Liver (tissue), 9 donors: ENCODE data around the gene LINGO4. TPM values are rescaled to one million over a fixed set of nuclear protein-coding genes. Genes with fewer than 3 reads are reported as not detected.

ENCODE experiments used
- DNase-seq: peaks from one replicate; pipeline ENCODE4 v3.0.0-alpha.2; 2017; ENCODE audit warnings: low spot score
- H3K27ac ChIP-seq, 2 donors: one replicate each; pipeline ENCODE4 v1.7.0; 2013; ENCODE audit warnings: inconsistent platforms in 2 of 2, low read length in 2 of 2, control low read depth in 1 of 2, low read depth in 1 of 2, mild to moderate bottlenecking in 1 of 2
- H3K27me3 ChIP-seq, 4 donors: one replicate each; pipeline versions ENCODE4 v1.6.1 to v1.7.0; 2013; ENCODE audit warnings: low read length in 3 of 4, inconsistent platforms in 1 of 4, mild to moderate bottlenecking in 1 of 4, moderate library complexity in 1 of 4; ENCODE audit not compliant: control insufficient read depth in 4 of 4, insufficient read depth in 4 of 4
- H3K36me3 ChIP-seq, 4 donors: one replicate each; pipeline versions ENCODE4 v1.6.1 to v1.7.0; 2013; ENCODE audit warnings: low read length in 3 of 4, mild to moderate bottlenecking in 3 of 4, low read depth in 1 of 4, moderate library complexity in 1 of 4; ENCODE audit not compliant: control insufficient read depth in 4 of 4, insufficient read depth in 3 of 4
- H3K4me1 ChIP-seq, 4 donors: one replicate each; pipeline versions ENCODE4 v1.6.1 to v1.7.0; 2013; ENCODE audit warnings: low read length in 3 of 4, mild to moderate bottlenecking in 3 of 4, moderate library complexity in 1 of 4; ENCODE audit not compliant: control insufficient read depth in 4 of 4, insufficient read depth in 4 of 4
- H3K4me3 ChIP-seq, 3 donors: one replicate each; pipeline versions ENCODE4 v1.6.1 to v1.7.0; 2013; ENCODE audit warnings: low read length in 3 of 3, control low read depth in 1 of 3, low read depth in 1 of 3, mild to moderate bottlenecking in 1 of 3
- H3K9ac ChIP-seq, 2 donors: one replicate each; pipeline ENCODE4 v1.7.0; 2013; ENCODE audit warnings: low read length in 2 of 2, mild to moderate bottlenecking in 2 of 2, moderate library complexity in 2 of 2, control low read depth in 1 of 2, low read depth in 1 of 2
- H3K9me3 ChIP-seq, 4 donors: one replicate each; pipeline versions ENCODE4 v1.6.1 to v1.7.0; 2013; ENCODE audit warnings: low read length in 3 of 4; ENCODE audit not compliant: control insufficient read depth in 4 of 4
- ATF3 ChIP-seq: IDR thresholded peaks from 2 replicates; pipeline ENCODE4 v1.6.1; 2016; ENCODE audit warnings: antibody characterized with exemption
- CTCF ChIP-seq: fragments of 150-350 bp; IDR thresholded peaks from 2 replicates; pipeline ENCODE4 v1.5.1; 2017; ENCODE audit warnings: improper control_type of control experiment, low read depth, low read length; ENCODE audit not compliant: missing input control
- EGR1 ChIP-seq, 2 donors: IDR thresholded peaks; 2 replicates each; pipeline ENCODE4 v1.6.1; 2016 to 2018; ENCODE audit warnings: antibody characterized with exemption in 2 of 2, low read depth in 2 of 2
- FOXA1 ChIP-seq: IDR thresholded peaks from 2 replicates; pipeline ENCODE4 v1.6.1; 2016; ENCODE audit warnings: antibody characterized with exemption
- FOXA2 ChIP-seq: IDR thresholded peaks from 2 replicates; pipeline ENCODE4 v1.6.1; 2016; ENCODE audit warnings: antibody characterized with exemption
- GABPA ChIP-seq, 2 donors: IDR thresholded peaks in 1 of 2; conservative IDR thresholded peaks in 1 of 2; 2 replicates each; pipeline ENCODE4 v1.6.1; 2016; ENCODE audit warnings: antibody characterized with exemption in 2 of 2, mild to moderate bottlenecking in 1 of 2, moderate library complexity in 1 of 2
- HNF4A ChIP-seq, 2 donors: conservative IDR thresholded peaks; 2 replicates each; pipeline ENCODE4 v1.6.1; 2016; ENCODE audit warnings: antibody characterized with exemption in 2 of 2, mild to moderate bottlenecking in 2 of 2
- HNF4G ChIP-seq: IDR thresholded peaks from 2 replicates; pipeline ENCODE4 v1.6.1; 2016; ENCODE audit warnings: antibody characterized with exemption
- JUND ChIP-seq, 2 donors: IDR thresholded peaks; 2 replicates each; pipeline ENCODE4 v1.6.1; 2016; ENCODE audit warnings: antibody characterized with exemption in 2 of 2
- NR2F2 ChIP-seq: IDR thresholded peaks from 2 replicates; pipeline ENCODE4 v1.6.1; 2016; ENCODE audit warnings: antibody characterized with exemption
- RAD21 ChIP-seq, 2 donors: IDR thresholded peaks; 2 replicates each; pipeline ENCODE4 v1.6.1; 2016; ENCODE audit warnings: antibody characterized with exemption in 2 of 2, mild to moderate bottlenecking in 2 of 2
- RXRA ChIP-seq, 2 donors: IDR thresholded peaks; 2 replicates each; pipeline ENCODE4 v1.6.1; 2017 to 2018; ENCODE audit warnings: antibody characterized with exemption in 2 of 2, mild to moderate bottlenecking in 1 of 2
- SP1 ChIP-seq: IDR thresholded peaks from 2 replicates; pipeline ENCODE4 v1.6.1; 2018; ENCODE audit warnings: antibody characterized with exemption, mild to moderate bottlenecking
- TAF1 ChIP-seq: conservative IDR thresholded peaks from 2 replicates; pipeline ENCODE4 v1.6.1; 2016; ENCODE audit warnings: antibody characterized with exemption, mild to moderate bottlenecking
- YY1 ChIP-seq: IDR thresholded peaks from 2 replicates; pipeline ENCODE4 v1.6.1; 2016; ENCODE audit warnings: antibody characterized with exemption, mild to moderate bottlenecking
- WGBS: extraction: QIAGEN DNeasy Blood & Tissue Kit; methylation state at CpG from one replicate; pipeline ENCODE4 v1.1.7; 2013; 5-methylcytosine and 5-hydroxymethylcytosine counted together
- polyA plus RNA-seq, 2 donors: library from polyadenylated mRNA; stranded (reverse) in 1 of 2; unstranded in 1 of 2; fragments of 200-250 nt in 1 of 2; fragments of >200 nt in 1 of 2; fragmentation: Nextera tagmentation in 1 of 2; extraction: Ambion mirVana in 1 of 2; gene quantifications; one replicate each; pipeline versions ENCODE4 v1.2.1 to v1.2.3, GENCODE V29; 2013 to 2015
- total RNA-seq, 2 donors: library from RNA; depleted of rRNA; stranded (reverse); fragments of >200 nt; gene quantifications; one replicate each; pipeline ENCODE4 v1.2.3, GENCODE V29; 2014
- TF ChIP-seq, protein P1 (sequence below): IDR thresholded peaks from 2 replicates; pipeline ENCODE4 v1.6.1; 2016; ENCODE audit warnings: antibody characterized with exemption
- TF ChIP-seq, protein P2 (sequence below): IDR thresholded peaks from 2 replicates; pipeline ENCODE4 v1.6.1; 2016; ENCODE audit warnings: antibody characterized with exemption, mild to moderate bottlenecking
- TF ChIP-seq, protein P3 (sequence below): IDR thresholded peaks from 2 replicates; pipeline ENCODE4 v1.6.1; 2016; ENCODE audit warnings: antibody characterized with exemption
- donor health status: healthy.
- donor health status: healthy.
- donor health status: healthy.
- donor health status: healthy.
- donor health status: healthy.

LINGO4 gene
- total and polyA plus RNA-seq, 4 donors, result 0.05 to 0.50 (median 0.09) TPM; not detected in 1

- no peak overlapping the region for H3K9ac ChIP-seq
- H3K4me1 ChIP-seq, result peaks cover 0 to 17% (median 9%) of the 10 kb centered on the region in 4 donors
- no peaks in the 10 kb centered on the region for H3K27me3 ChIP-seq
- TF ChIP-seq, protein P1, sequence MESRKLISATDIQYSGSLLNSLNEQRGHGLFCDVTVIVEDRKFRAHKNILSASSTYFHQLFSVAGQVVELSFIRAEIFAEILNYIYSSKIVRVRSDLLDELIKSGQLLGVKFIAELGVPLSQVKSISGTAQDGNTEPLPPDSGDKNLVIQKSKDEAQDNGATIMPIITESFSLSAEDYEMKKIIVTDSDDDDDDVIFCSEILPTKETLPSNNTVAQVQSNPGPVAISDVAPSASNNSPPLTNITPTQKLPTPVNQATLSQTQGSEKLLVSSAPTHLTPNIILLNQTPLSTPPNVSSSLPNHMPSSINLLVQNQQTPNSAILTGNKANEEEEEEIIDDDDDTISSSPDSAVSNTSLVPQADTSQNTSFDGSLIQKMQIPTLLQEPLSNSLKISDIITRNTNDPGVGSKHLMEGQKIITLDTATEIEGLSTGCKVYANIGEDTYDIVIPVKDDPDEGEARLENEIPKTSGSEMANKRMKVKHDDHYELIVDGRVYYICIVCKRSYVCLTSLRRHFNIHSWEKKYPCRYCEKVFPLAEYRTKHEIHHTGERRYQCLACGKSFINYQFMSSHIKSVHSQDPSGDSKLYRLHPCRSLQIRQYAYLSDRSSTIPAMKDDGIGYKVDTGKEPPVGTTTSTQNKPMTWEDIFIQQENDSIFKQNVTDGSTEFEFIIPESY, result no peak
- TF ChIP-seq RAD21 (IDR thresholded peaks at IDR 0.05), result no peak
- TF ChIP-seq NR2F2, result no peak
- no peak overlapping the region for H3K4me3 ChIP-seq
- no peaks in the 10 kb centered on the region for H3K9me3 ChIP-seq
- H3K27ac ChIP-seq, result no peak overlapping the region
- no peak for DNase-seq
- 96% methylated on average over 3 of the region's 3 CpGs for WGBS
- H3K36me3 ChIP-seq, result no peaks in the 10 kb centered on the region
These were observed 17.5 kb downstream of the LINGO4 start for GRCh38 chr1:151787689-151788088.

- H3K9me3 ChIP-seq, result no peaks in the 10 kb centered on the region
- no peak for DNase-seq
- no peak overlapping the region for H3K4me3 ChIP-seq
- H3K27ac ChIP-seq, result no peak overlapping the region
- no peaks in the 10 kb centered on the region for H3K4me1 ChIP-seq
- H3K9ac ChIP-seq, result no peak overlapping the region
- peaks cover 0 to 10% (median 1%) of the 10 kb centered on the region in 4 donors for H3K36me3 ChIP-seq
- WGBS, result 69% methylated on average over 2 of the region's 2 CpGs
- H3K27me3 ChIP-seq, result no peaks in the 10 kb centered on the region
- TF ChIP-seq JUND (IDR thresholded peaks at IDR 0.05) (no peak), GABPA (IDR thresholded peaks at IDR 0.05 in 1 of 2, conservative IDR thresholded peaks at IDR 0.05 in 1 of 2) (no peak), FOXA1 (no peak), HNF4G (no peak), NR2F2 (no peak), FOXA2 (no peak), RAD21 (IDR thresholded peaks at IDR 0.05) (no peak), EGR1 (IDR thresholded peaks at IDR 0.05; ENCODE audit: low read depth in 2 of 2) (no peak), RXRA (IDR thresholded peaks at IDR 0.05) (no peak), ATF3 (no peak), YY1 (no peak), TAF1 (no peak), SP1 (no peak), CTCF (no peak), HNF4A (conservative IDR thresholded peaks at IDR 0.05) (no peak)
- TF ChIP-seq, protein P1, result no peak
- TF ChIP-seq, protein P2, sequence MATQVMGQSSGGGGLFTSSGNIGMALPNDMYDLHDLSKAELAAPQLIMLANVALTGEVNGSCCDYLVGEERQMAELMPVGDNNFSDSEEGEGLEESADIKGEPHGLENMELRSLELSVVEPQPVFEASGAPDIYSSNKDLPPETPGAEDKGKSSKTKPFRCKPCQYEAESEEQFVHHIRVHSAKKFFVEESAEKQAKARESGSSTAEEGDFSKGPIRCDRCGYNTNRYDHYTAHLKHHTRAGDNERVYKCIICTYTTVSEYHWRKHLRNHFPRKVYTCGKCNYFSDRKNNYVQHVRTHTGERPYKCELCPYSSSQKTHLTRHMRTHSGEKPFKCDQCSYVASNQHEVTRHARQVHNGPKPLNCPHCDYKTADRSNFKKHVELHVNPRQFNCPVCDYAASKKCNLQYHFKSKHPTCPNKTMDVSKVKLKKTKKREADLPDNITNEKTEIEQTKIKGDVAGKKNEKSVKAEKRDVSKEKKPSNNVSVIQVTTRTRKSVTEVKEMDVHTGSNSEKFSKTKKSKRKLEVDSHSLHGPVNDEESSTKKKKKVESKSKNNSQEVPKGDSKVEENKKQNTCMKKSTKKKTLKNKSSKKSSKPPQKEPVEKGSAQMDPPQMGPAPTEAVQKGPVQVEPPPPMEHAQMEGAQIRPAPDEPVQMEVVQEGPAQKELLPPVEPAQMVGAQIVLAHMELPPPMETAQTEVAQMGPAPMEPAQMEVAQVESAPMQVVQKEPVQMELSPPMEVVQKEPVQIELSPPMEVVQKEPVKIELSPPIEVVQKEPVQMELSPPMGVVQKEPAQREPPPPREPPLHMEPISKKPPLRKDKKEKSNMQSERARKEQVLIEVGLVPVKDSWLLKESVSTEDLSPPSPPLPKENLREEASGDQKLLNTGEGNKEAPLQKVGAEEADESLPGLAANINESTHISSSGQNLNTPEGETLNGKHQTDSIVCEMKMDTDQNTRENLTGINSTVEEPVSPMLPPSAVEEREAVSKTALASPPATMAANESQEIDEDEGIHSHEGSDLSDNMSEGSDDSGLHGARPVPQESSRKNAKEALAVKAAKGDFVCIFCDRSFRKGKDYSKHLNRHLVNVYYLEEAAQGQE, result no peak
- TF ChIP-seq, protein P3, sequence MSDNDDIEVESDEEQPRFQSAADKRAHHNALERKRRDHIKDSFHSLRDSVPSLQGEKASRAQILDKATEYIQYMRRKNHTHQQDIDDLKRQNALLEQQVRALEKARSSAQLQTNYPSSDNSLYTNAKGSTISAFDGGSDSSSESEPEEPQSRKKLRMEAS, result no peak
These were observed 21.4 kb downstream of the LINGO4 start for GRCh38 chr1:151783796-151784195.
